OCI-LY1 (cell line): Measurements from ENCODE around the gene EFNB1.

ENCODE experiments used
- H2AFZ ChIP-seq: fragments of 200-600 bp; sonication (generic), shearing (Covaris generic); 2 replicates; pipeline ENCODE4 v1.6.0; 2014; ENCODE audit warnings: antibody characterized with exemption, mild to moderate bottlenecking, low read length
- H3F3A ChIP-seq: fragments of 200-600 bp; sonication (generic), shearing (Covaris generic); 2 replicates; pipeline ENCODE4 v1.6.0; 2014; ENCODE audit warnings: mild to moderate bottlenecking, antibody characterized with exemption, low read length, moderate library complexity; ENCODE audit not compliant: insufficient read depth
- H3K27ac ChIP-seq: fragments of 200-600 bp; sonication (generic); 2 replicates; pipeline ENCODE4 v1.5.1; 2014; ENCODE audit warnings: low read length, mixed run types, mild to moderate bottlenecking, low read depth; ENCODE audit not compliant: poor library complexity, severe bottlenecking
- H3K27me3 ChIP-seq: fragments of 200-600 bp; sonication (generic); 2 replicates; pipeline ENCODE4 v1.6.0; 2014; ENCODE audit warnings: antibody characterized with exemption, mild to moderate bottlenecking, low read length, moderate library complexity; ENCODE audit not compliant: insufficient read depth
- H3K36me3 ChIP-seq: fragments of 200-600 bp; sonication (generic); 2 replicates; pipeline ENCODE4 v1.6.1; 2014; ENCODE audit warnings: mild to moderate bottlenecking, antibody characterized with exemption, low read length, moderate library complexity, mixed read lengths; ENCODE audit not compliant: insufficient read depth
- H3K4me1 ChIP-seq: fragments of 200-600 bp; sonication (generic); 2 replicates; pipeline ENCODE4 v1.5.1; 2014; ENCODE audit warnings: mild to moderate bottlenecking, low read length, moderate library complexity; ENCODE audit not compliant: insufficient read depth, severe bottlenecking
- H3K4me2 ChIP-seq: fragments of 200-600 bp; sonication (generic), shearing (Covaris generic); 2 replicates; pipeline ENCODE4 v1.6.1; 2014; ENCODE audit warnings: low read length
- H3K4me3 ChIP-seq: fragments of 200-600 bp; sonication (generic); 2 replicates; pipeline ENCODE4 v1.5.1; 2014; ENCODE audit warnings: low read length, low read depth, mild to moderate bottlenecking, mixed read lengths; ENCODE audit not compliant: poor library complexity, severe bottlenecking
- H3K79me2 ChIP-seq: fragments of 200-600 bp; shearing (Covaris generic); 2 replicates; pipeline ENCODE4 v1.6.1; 2016; ENCODE audit warnings: mixed run types, low read length, mixed read lengths; ENCODE audit not compliant: insufficient read depth
- H3K9ac ChIP-seq: fragments of 200-600 bp; sonication (generic), shearing (Covaris generic); 2 replicates; pipeline ENCODE4 v1.6.1; 2014; ENCODE audit warnings: mild to moderate bottlenecking, low read length, mixed read lengths
- H3K9me2 ChIP-seq: fragments of 200-600 bp; sonication (generic), shearing (Covaris generic); 2 replicates; pipeline ENCODE4 v1.6.1; 2014; ENCODE audit warnings: low read depth, mild to moderate bottlenecking, low read length, mixed read lengths
- H3K9me3 ChIP-seq: fragments of 200-600 bp; shearing (Covaris generic); 2 replicates; pipeline ENCODE4 v1.6.1; 2014; ENCODE audit warnings: low read length, mixed read lengths
- H4K20me1 ChIP-seq: fragments of 200-600 bp; sonication (generic), shearing (Covaris generic); 2 replicates; pipeline ENCODE4 v1.6.0; 2016; ENCODE audit warnings: mild to moderate bottlenecking, low read length; ENCODE audit not compliant: insufficient read depth
- EZH2 ChIP-seq: fragments of 200-600 bp; sonication (generic), shearing (Covaris generic); IDR thresholded peaks from 2 replicates; pipeline ENCODE4 v1.8.0; 2017; ENCODE audit warnings: borderline replicate concordance, mixed run types, mild to moderate bottlenecking, antibody characterized with exemption, low read length, moderate library complexity, mixed read lengths
- TF ChIP-seq, protein P1 (sequence below): fragments of 200-600 bp; sonication (generic), shearing (Covaris generic); IDR thresholded peaks from 2 replicates; pipeline ENCODE4 v1.5.1; 2017; ENCODE audit warnings: mild to moderate bottlenecking, antibody characterized with exemption, low read length, moderate library complexity, mixed read lengths

Gene EFNB1

DNA sequence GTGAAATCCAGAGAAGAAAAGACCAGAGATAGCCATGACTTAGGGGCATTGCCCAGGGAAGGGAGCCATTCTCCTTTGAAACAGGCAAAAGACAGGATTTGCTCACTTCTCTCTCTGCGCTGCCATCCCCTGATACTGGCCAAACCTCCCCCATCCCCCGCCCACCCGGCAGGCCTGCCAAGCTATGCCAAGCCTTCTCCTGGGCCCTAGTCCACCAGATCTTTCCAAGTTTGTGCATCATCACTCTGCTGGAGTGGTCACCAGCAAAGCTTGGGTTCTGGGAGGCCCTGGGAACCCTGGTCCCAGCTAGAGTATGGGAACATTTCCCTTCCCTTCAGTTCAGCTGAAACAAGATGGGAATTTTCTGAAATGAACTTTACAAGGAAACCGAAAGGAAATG lies 18.4 kb downstream of the EFNB1 start:
- Histone ChIP-seq H3K27ac (no peak overlapping the region), H3K9me2 (no peaks in the 10 kb centered on the region), H3F3A (no peaks in the 10 kb centered on the region), H3K9ac (no peak overlapping the region), H3K27me3 (no peaks in the 10 kb centered on the region), H2AFZ (no peak overlapping the region), H3K4me3 (no peak overlapping the region), H3K36me3 (no peaks in the 10 kb centered on the region), H3K4me2 (no peak overlapping the region), H3K9me3 (no peaks in the 10 kb centered on the region), H4K20me1 (no peaks in the 10 kb centered on the region), H3K79me2 (no peaks in the 10 kb centered on the region), H3K4me1 (no peaks in the 10 kb centered on the region)
- TF ChIP-seq, protein P1, sequence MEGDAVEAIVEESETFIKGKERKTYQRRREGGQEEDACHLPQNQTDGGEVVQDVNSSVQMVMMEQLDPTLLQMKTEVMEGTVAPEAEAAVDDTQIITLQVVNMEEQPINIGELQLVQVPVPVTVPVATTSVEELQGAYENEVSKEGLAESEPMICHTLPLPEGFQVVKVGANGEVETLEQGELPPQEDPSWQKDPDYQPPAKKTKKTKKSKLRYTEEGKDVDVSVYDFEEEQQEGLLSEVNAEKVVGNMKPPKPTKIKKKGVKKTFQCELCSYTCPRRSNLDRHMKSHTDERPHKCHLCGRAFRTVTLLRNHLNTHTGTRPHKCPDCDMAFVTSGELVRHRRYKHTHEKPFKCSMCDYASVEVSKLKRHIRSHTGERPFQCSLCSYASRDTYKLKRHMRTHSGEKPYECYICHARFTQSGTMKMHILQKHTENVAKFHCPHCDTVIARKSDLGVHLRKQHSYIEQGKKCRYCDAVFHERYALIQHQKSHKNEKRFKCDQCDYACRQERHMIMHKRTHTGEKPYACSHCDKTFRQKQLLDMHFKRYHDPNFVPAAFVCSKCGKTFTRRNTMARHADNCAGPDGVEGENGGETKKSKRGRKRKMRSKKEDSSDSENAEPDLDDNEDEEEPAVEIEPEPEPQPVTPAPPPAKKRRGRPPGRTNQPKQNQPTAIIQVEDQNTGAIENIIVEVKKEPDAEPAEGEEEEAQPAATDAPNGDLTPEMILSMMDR: no peak
- no peak for TF ChIP-seq EZH2

DNA sequence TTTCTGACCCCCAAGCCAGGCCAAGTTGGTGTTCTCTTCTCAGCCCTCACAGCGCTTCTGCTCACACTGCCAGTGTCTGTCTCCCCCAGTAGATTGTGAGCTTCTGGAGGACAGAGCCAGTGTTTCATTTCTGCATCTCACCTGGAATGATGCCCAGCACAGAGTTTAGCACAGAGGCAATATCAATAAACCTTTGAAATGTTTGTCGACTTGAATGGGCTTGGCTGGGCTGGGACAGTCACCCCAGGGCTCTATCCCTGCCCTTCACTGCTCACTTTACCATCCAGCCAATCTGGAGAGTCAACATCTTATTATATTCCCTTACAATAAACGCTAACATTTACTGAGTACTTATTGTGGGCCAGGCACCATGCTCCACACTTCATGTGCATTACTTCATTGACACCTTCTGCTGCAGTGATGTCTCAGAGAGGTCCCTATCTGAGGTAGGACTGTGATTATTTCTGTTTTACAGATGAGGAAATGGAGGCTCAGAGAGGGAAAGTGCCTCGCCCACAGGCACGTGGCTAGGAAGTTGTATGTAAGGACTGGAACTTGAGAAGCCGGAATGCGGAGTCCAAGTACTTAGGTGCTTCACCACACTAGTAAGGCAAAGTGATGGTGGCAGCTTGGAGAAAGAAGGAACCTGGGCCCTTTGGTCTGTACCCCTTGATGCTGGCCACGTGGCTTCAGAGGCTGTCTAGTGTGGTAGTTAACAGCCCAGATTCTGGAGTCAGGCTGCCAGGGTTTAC lies 19.5 kb downstream of the EFNB1 start:
- Histone ChIP-seq H3K27me3 (no peaks in the 10 kb centered on the region), H3K4me2 (no peak overlapping the region), H3K9me3 (no peaks in the 10 kb centered on the region)

GRCh38 chrX:68851082-68851481 lies 22.3 kb downstream of the EFNB1 start:
- Histone ChIP-seq H3K36me3 (no peaks in the 10 kb centered on the region), H3K79me2 (no peaks in the 10 kb centered on the region), H2AFZ (no peak overlapping the region), H3F3A (no peaks in the 10 kb centered on the region), H3K27ac (no peak overlapping the region), H3K27me3 (no peaks in the 10 kb centered on the region), H3K4me2 (no peak overlapping the region), H3K4me3 (no peak overlapping the region), H3K9me2 (no peaks in the 10 kb centered on the region), H4K20me1 (no peaks in the 10 kb centered on the region), H3K9ac (no peak overlapping the region), H3K9me3 (no peaks in the 10 kb centered on the region), H3K4me1 (no peaks in the 10 kb centered on the region)
- TF ChIP-seq EZH2: no peak
- TF ChIP-seq, protein P1: no peak

More for the DNA sequence above, 19.5 kb downstream of the EFNB1 start:
- no peaks in the 10 kb centered on the region for H3F3A ChIP-seq
- H3K9ac ChIP-seq: no peak overlapping the region
- no peaks in the 10 kb centered on the region for H3K9me2 ChIP-seq
- H2AFZ ChIP-seq: no peak overlapping the region
- H4K20me1 ChIP-seq: no peaks in the 10 kb centered on the region
- no peaks in the 10 kb centered on the region for H3K36me3 ChIP-seq
- H3K4me1 ChIP-seq: no peaks in the 10 kb centered on the region
- no peak for TF ChIP-seq EZH2
- TF ChIP-seq, protein P1: no peak
- no peak overlapping the region for H3K27ac ChIP-seq
- no peaks in the 10 kb centered on the region for H3K79me2 ChIP-seq
- no peak overlapping the region for H3K4me3 ChIP-seq
